ENCODE results near the gene CHD3. TPM values are rescaled to one million over a fixed set of nuclear protein-coding genes. Genes with fewer than 3 reads are reported as not detected.

CHD3 gene
- total and polyA plus RNA-seq, 2 of the 13 experiments (the other 11 are each of a cell fraction or from before 2014, with no cell fraction given): 2.7 to 3.7 TPM

- in situ Hi-C loops (cut with HindIII; ENCODE audit: extremely low pct_ligation_motif_present, low pct_unique_long_range_greater_than_20kb) (no loop called here), intact Hi-C loops (cut with micrococcal nuclease; ENCODE audit: unreplicated experiment) (no loop called here)
- ChIA-PET CTCF (ENCODE audit: low intra/inter-chr PET ratio, low total read pairs) (no interaction called here), POLR2A (no interaction called here)
- no peak for FAIRE-seq
- Histone ChIP-seq H3K27ac (ENCODE audit: extremely low read length, insufficient read depth, low read length) (no peak overlapping the region), H3K36me3 (replicated peaks in 1 of 2; ENCODE audit: control insufficient read depth in 1 of 2, insufficient read depth in 2 of 2, low read length in 2 of 2) (peaks cover 0 to 2% of the 10 kb centered on the region in 2 experiments; a peak in 1 of 5 replicates), H4K20me1 (ENCODE audit: insufficient read depth, low read length) (no peaks in the 10 kb centered on the region), H3K4me3 (replicated peaks in 1 of 3; ENCODE audit: insufficient read depth in 1 of 3, low read depth in 2 of 3, low read length in 3 of 3) (no peak overlapping the region), H3K4me2 (ENCODE audit: low read depth, low read length) (no peak overlapping the region), H3K9me3 (ENCODE audit: low read length) (no peaks in the 10 kb centered on the region), H3K9ac (ENCODE audit: insufficient read depth, low read depth, low read length) (no peak overlapping the region), H3K27me3 (ENCODE audit: control insufficient read depth in 1 of 2, insufficient read depth in 2 of 2, low read length in 2 of 2) (no peaks in the 10 kb centered on the region), H3K4me1 (ENCODE audit: insufficient read depth, low read length) (peaks cover 31% of the 10 kb centered on the region), H2AFZ (ENCODE audit: low read length) (no peak overlapping the region), H3K79me2 (ENCODE audit: insufficient read depth, low read length) (no peaks in the 10 kb centered on the region)
- no peak for DNase-seq (ENCODE audit: low spot score)
- WGBS (ENCODE audit: low lambda C conversion rate): 91% methylated on average over 14 of the region's 15 CpGs
- ATAC-seq: no peak
- no TSS peak for BruUV-seq (replicated peaks)
- TF ChIP-seq SRF (IDR thresholded peaks at IDR 0.05; ENCODE audit: low read depth, low read length) (no peak), SRY (CRISPR knock-in tag; IDR thresholded peaks at IDR 0.05) (no peak), FLYWCH1 (CRISPR knock-in tag; IDR thresholded peaks at IDR 0.05) (no peak), ARID4A (CRISPR knock-in tag; IDR thresholded peaks at IDR 0.05; ENCODE audit: borderline replicate concordance) (no peak), MNT (IDR thresholded peaks at IDR 0.05) (no peak), FOXA3 (CRISPR knock-in tag; IDR thresholded peaks at IDR 0.05) (no peak), NFKB2 (CRISPR knock-in tag; IDR thresholded peaks at IDR 0.05; ENCODE audit: borderline replicate concordance) (no peak), PCBP2 (optimal IDR thresholded peaks at IDR 0.05; ENCODE audit: low read depth, low read length, poor library complexity, severe bottlenecking) (no peak), HMGXB3 (CRISPR knock-in tag; IDR thresholded peaks at IDR 0.05; ENCODE audit: borderline replicate concordance) (no peak), ZNF746 (CRISPR knock-in tag; IDR thresholded peaks at IDR 0.05) (no peak), CBX1 (IDR thresholded peaks at IDR 0.05; ENCODE audit: low read depth) (no peak), ZNF710 (CRISPR knock-in tag; IDR thresholded peaks at IDR 0.05; ENCODE audit: borderline replicate concordance) (no peak)
Measured at GRCh38 chr17:7893187-7893880, 4.7 kb downstream of the CHD3 start.
